Measurements from ENCODE around the gene KRT85.

KRT85 gene

DNA sequence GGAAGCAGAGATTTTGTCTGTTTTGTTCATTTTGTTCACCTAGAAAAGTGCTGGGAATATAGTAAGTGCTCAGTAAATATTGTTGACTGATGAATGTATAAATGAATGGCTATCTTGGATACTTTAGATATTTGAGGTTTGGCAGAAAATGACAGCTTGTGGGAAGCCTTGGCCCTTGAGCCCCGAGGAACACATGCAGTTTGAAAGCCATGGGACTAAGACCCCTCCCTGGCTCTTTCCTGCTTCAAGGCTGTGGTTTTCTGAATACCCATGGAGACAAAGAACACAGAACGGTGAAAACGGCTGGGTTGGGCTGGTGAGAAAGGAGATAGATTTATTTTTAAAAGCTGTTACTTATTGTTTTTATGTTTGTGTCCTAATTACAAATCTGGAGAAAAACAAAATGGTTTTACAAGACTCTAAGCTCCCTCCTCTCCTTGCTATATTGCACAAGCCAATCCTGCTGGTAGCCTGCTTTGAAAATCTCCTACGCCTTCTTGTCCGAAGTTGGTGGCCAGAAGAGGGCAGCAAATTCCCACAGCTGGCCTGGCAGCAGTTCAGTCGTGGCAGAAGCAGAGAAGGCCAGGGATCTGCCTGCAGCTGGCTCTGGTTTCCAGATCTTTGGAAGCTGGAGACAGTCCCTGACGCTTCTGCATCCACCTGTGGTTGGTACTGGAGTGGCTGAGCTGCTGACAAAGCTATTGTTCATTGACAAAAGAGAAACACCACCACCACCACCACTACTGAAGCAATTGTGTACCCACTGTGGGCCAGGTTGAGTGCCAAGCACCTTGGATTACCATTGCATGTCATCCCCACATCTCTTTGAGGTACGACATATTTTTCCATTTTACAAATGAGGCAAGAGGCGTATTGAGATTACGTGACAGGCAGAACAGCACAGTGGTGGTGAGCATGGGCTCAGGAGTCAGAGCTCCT lies 5.2 kb upstream of the KRT85 start:
- no peaks in the 10 kb centered on the region for H3K9me3 ChIP-seq (ENCODE audit: control insufficient read depth, insufficient read depth, low read depth, low read length)
- H3K4me1 ChIP-seq (ENCODE audit: control insufficient read depth, insufficient read depth, low read length) = no peaks in the 10 kb centered on the region
- no peak overlapping the region for H3K27ac ChIP-seq (ENCODE audit: extremely low read depth, low read depth, low read length)
- no peaks in the 10 kb centered on the region for H3K36me3 ChIP-seq (ENCODE audit: control insufficient read depth in 2 of 2, insufficient read depth in 1 of 2, low read length in 2 of 2)
- ChIA-PET CTCF (interaction anchor here (0.5 to 10.0 kb wide), 78 partner anchors 8 to 661 kb away, joined by 3 to 200 read pairs (median 4); partner anchors contain the start of gene KRT84), POLR2A (interaction anchor here (1.1 to 1.3 kb wide), 2 partner anchors 181 to 507 kb away, joined by 3 read pairs; partner anchors contain the start of gene KRT80)
- TF ChIP-seq ZNF660 (tag by site-specific recombination; IDR thresholded peaks at IDR 0.05) (peak; percentile 65), ZBTB48 (tag by site-specific recombination; IDR thresholded peaks at IDR 0.05) (peak; percentile 97), ZNF274 (IDR thresholded peaks at IDR 0.05; ENCODE audit: low read length) (no peak), ZNF274 (tag by site-specific recombination; IDR thresholded peaks at IDR 0.05; ENCODE audit: borderline replicate concordance) (no peak), ZNF654 (tag by site-specific recombination; IDR thresholded peaks at IDR 0.05; ENCODE audit: low read depth) (peak; percentile 94), BCL11A (tag by site-specific recombination; IDR thresholded peaks at IDR 0.05; ENCODE audit: low read depth) (no peak), ZNF701 (tag by site-specific recombination; IDR thresholded peaks at IDR 0.05) (no peak), ZBTB17 (tag by site-specific recombination; IDR thresholded peaks at IDR 0.05) (peak; percentile 40), ZNF664 (tag by site-specific recombination; IDR thresholded peaks at IDR 0.05) (peak; percentile 79), ZFHX2 (tag by site-specific recombination; conservative IDR thresholded peaks at IDR 0.05) (peak; percentile 45), EGR2 (tag by site-specific recombination; IDR thresholded peaks at IDR 0.05; ENCODE audit: low read depth) (peak; percentile 45; the same call in 1 of the 2 replicates), ZNF335 (tag by site-specific recombination; conservative IDR thresholded peaks at IDR 0.05) (peak; percentile 89)
- TF ChIP-seq, protein P1, sequence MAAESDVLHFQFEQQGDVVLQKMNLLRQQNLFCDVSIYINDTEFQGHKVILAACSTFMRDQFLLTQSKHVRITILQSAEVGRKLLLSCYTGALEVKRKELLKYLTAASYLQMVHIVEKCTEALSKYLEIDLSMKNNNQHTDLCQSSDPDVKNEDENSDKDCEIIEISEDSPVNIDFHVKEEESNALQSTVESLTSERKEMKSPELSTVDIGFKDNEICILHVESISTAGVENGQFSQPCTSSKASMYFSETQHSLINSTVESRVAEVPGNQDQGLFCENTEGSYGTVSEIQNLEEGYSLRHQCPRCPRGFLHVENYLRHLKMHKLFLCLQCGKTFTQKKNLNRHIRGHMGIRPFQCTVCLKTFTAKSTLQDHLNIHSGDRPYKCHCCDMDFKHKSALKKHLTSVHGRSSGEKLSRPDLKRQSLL (tag by site-specific recombination; IDR thresholded peaks at IDR 0.05) = 0 out of 2 replicates have a peak, but pooled peaks have one; percentile 11
- TF ChIP-seq, protein P2, sequence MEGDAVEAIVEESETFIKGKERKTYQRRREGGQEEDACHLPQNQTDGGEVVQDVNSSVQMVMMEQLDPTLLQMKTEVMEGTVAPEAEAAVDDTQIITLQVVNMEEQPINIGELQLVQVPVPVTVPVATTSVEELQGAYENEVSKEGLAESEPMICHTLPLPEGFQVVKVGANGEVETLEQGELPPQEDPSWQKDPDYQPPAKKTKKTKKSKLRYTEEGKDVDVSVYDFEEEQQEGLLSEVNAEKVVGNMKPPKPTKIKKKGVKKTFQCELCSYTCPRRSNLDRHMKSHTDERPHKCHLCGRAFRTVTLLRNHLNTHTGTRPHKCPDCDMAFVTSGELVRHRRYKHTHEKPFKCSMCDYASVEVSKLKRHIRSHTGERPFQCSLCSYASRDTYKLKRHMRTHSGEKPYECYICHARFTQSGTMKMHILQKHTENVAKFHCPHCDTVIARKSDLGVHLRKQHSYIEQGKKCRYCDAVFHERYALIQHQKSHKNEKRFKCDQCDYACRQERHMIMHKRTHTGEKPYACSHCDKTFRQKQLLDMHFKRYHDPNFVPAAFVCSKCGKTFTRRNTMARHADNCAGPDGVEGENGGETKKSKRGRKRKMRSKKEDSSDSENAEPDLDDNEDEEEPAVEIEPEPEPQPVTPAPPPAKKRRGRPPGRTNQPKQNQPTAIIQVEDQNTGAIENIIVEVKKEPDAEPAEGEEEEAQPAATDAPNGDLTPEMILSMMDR (tag by site-specific recombination; IDR thresholded peaks at IDR 0.05) = peak; percentile 77
- no peak overlapping the region for H3K4me3 ChIP-seq (ENCODE audit: low read depth, low read length)

DNA sequence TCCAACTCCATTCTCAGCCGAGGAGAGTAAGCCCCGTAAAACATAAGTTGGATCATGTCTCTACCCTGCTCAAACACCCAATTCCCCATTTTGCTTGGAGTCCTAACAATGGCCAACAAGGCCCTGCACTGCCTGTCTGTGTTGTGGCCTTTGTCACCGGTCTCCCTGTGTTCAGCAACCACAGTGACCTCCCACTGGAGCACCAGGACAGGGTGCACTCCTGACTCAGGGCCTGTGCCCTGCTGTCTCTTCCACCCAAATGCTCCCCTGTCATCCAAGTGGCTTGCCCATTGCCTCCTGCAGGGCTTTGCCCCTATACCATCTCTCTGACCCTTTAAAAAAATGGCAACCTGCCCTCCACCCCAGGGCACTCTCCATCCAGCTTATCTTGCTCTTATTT lies 4.4 kb upstream of the KRT85 start:
- no peak for TF ChIP-seq ZNF660 (tag by site-specific recombination; IDR thresholded peaks at IDR 0.05)
- TF ChIP-seq PRDM1 (tag by site-specific recombination; IDR thresholded peaks at IDR 0.05) = no peak
- TF ChIP-seq ZNF24 (tag by site-specific recombination; IDR thresholded peaks at IDR 0.05) = no peak
- TF ChIP-seq, protein P3, sequence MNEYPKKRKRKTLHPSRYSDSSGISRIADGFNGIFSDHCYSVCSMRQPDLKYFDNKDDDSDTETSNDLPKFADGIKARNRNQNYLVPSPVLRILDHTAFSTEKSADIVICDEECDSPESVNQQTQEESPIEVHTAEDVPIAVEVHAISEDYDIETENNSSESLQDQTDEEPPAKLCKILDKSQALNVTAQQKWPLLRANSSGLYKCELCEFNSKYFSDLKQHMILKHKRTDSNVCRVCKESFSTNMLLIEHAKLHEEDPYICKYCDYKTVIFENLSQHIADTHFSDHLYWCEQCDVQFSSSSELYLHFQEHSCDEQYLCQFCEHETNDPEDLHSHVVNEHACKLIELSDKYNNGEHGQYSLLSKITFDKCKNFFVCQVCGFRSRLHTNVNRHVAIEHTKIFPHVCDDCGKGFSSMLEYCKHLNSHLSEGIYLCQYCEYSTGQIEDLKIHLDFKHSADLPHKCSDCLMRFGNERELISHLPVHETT (tag by site-specific recombination; IDR thresholded peaks at IDR 0.05) = no peak
- no peak for TF ChIP-seq BCL11B (tag by site-specific recombination; IDR thresholded peaks at IDR 0.05; ENCODE audit: low read depth)
- no peak for TF ChIP-seq KLF7 (tag by site-specific recombination; IDR thresholded peaks at IDR 0.05; ENCODE audit: borderline replicate concordance)
- no peak for TF ChIP-seq FEZF1 (tag by site-specific recombination; IDR thresholded peaks at IDR 0.05)
- TF ChIP-seq, protein P4, sequence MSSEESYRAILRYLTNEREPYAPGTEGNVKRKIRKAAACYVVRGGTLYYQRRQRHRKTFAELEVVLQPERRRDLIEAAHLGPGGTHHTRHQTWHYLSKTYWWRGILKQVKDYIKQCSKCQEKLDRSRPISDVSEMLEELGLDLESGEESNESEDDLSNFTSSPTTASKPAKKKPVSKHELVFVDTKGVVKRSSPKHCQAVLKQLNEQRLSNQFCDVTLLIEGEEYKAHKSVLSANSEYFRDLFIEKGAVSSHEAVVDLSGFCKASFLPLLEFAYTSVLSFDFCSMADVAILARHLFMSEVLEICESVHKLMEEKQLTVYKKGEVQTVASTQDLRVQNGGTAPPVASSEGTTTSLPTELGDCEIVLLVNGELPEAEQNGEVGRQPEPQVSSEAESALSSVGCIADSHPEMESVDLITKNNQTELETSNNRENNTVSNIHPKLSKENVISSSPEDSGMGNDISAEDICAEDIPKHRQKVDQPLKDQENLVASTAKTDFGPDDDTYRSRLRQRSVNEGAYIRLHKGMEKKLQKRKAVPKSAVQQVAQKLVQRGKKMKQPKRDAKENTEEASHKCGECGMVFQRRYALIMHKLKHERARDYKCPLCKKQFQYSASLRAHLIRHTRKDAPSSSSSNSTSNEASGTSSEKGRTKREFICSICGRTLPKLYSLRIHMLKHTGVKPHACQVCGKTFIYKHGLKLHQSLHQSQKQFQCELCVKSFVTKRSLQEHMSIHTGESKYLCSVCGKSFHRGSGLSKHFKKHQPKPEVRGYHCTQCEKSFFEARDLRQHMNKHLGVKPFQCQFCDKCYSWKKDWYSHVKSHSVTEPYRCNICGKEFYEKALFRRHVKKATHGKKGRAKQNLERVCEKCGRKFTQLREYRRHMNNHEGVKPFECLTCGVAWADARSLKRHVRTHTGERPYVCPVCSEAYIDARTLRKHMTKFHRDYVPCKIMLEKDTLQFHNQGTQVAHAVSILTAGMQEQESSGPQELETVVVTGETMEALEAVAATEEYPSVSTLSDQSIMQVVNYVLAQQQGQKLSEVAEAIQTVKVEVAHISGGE (tag by site-specific recombination; conservative IDR thresholded peaks at IDR 0.05; ENCODE audit: low read depth) = no peak
- TF ChIP-seq ZNF184 (tag by site-specific recombination; IDR thresholded peaks at IDR 0.05) = no peak
- no peak for TF ChIP-seq MEIS1 (CRISPR knock-in tag; IDR thresholded peaks at IDR 0.05; ENCODE audit: borderline replicate concordance)
- TF ChIP-seq ZBTB8A (tag by site-specific recombination; IDR thresholded peaks at IDR 0.05) = no peak
- POLR2A ChIA-PET = no interaction called here

More for the DNA sequence above, 4.4 kb upstream of the KRT85 start:
- Histone ChIP-seq H3K4me1 (ENCODE audit: control insufficient read depth, insufficient read depth, low read length) (no peaks in the 10 kb centered on the region), H3K36me3 (ENCODE audit: control insufficient read depth in 2 of 2, insufficient read depth in 1 of 2, low read length in 2 of 2) (no peaks in the 10 kb centered on the region), H3K27ac (ENCODE audit: extremely low read depth, low read depth, low read length) (no peak overlapping the region), H3K9me3 (ENCODE audit: control insufficient read depth, insufficient read depth, low read depth, low read length) (no peaks in the 10 kb centered on the region), H3K4me3 (ENCODE audit: low read depth, low read length) (no peak overlapping the region)
- CTCF ChIA-PET = interaction anchor here (0.7 to 10.0 kb wide), 43 partner anchors 11 to 614 kb away, joined by 3 to 200 read pairs (median 5); no protein-coding TSS in a partner anchor
